Measurements from ENCODE around the gene RUNX1.

Gene RUNX1

DNA sequence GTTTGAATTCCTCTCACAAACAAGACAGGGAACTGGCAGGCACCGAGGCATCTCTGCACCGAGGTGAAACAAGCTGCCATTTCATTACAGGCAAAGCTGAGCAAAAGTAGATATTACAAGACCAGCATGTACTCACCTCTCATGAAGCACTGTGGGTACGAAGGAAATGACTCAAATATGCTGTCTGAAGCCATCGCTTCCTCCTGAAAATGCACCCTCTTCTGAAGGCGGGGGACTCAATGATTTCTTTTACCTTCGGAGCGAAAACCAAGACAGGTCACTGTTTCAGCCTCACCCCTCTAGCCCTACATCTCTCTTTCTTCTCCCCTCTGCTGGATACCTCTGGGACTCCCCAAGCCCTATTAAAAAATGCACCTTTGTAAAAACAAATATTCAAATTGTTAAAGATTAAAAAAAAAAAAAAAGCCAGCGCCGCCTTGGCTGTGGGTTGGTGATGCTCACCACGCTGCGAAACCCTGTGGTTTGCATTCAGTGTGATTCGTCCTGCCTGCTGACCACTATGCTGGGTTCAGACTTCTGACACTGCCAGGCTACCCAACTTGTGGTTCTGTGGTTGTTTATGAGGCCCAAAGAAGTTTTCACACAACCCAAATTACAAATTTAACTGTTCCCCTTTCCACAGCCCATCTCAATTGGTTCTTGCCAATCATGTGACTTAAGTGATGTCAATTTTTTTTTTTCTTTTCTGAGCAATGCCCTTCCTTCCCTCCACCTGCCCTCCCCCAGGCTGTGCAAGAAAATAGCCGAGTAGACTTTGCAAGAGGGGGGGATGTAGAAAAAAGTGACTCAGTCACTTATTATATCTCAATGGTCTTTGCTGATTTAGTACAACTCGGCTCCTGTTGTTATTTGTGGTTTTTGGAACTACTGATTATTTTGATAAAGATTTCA is at the start of gene RUNX1:
Gene RUNX1 (minus strand): TSS at position 597 of the 912 bp plus-strand sequence.
- peak; percentile 52 for DNase-seq

DNA sequence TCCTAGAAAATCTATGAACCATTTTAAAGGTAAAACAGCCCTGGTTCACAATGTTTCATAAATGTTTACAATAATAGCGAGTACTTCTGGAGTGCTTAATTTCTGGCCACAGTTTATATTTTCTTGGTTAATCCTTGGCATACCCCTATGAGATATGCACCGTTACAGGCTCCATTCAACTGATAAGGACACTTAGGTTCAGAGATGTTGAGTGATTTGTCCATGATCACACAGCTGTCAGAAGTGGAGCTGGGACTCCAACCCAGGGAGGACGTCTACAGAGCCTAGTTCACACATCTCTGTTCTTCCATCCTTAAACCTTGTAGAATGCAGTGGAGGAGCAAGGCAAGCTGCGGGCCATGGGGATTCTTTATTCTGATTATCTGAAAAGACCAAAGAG is 48.4 kb upstream of the RUNX1 start:
- DNase-seq = no peak

DNA sequence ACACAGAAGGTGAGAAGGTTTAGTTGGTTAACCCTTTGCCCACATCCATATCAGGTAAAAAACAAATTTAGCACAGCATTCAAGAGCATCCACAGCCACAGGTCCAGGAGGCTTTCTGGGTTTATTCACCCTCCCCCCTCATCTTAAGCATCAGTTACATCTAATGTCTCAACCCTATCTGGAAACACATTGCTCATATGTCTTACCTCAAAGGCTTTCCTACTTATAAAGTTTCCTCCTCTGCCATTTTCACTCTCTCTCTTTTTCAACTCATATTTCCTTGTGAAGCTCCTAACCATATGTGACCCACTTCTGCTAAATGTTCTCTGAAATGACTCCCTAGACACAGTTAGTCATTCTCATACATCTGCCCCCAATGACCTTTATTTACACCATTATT is 47.9 kb upstream of the RUNX1 start:
- no peak for DNase-seq

DNA sequence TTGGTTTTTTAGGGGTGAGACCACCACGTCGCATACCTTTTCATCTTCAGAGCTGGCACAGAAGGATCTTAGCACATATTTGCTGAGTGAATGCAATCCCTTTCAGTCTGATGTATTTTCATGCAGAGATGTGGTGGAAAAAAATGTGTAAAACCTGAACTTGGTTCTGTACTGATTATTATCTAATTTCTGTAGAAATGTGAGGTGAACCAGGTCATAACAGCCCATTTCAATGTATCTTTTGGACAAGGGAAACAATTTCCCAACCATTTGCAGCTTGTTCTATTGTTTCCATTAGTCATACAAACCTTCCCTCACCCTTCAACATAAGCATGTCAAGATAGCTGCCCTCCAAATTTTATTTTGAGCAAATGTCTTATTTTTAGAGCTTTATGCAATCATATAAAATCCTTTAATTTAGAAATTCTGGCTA is 46.8 kb upstream of the RUNX1 start:
- no peak for DNase-seq

GRCh38 chr21:35093514-35093913 is 44.4 kb upstream of the RUNX1 start:
- no peak for DNase-seq

- no peak for DNase-seq
These were observed 42.4 kb upstream of the RUNX1 start for GRCh38 chr21:35091496-35091895.

DNA sequence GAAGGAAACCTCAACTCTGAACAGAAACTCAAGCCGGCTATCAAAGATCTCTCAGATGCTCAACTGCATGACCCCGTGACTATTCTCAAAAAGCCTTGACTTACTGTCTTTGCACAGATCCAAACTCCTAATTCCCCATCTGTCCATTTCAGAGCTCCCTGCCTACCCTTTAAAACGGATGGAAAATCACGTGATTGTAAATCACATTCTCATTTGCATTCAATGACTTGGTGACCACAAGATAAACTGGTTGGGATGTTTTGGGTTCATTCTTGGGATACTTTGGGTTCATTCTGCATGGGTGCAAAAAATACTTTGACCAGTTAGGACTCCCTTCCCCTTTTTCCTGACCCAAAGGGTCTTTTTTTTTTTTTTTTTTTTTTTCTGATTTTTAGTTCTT is 41.3 kb upstream of the RUNX1 start:
- DNase-seq = no peak

DNA sequence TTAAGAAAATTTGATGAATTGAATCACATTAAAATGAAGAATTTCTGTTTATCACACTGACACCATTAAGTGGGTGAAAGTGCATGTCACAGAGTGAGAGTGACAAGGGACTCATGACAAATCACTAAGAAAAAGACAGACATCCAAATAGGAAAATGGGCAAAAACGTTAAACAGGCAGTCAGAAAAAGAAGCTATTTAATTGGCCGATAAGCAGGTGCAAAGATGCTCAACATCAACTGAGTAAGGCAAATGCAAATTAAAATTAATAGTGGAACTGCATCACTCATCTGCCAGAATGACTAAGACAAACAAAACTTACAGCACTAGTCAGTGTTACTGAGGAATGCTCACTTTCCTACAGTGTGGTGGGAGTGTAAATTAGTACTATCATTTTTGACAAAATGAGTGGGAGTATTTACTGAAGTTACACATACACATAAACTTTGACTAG is 39.2 kb upstream of the RUNX1 start:
- DNase-seq = no peak

GRCh38 chr21:35086357-35086756 is 37.3 kb upstream of the RUNX1 start:
- no peak for DNase-seq

- no peak for DNase-seq
These were observed 35.8 kb upstream of the RUNX1 start for GRCh38 chr21:35084869-35085268.

DNA sequence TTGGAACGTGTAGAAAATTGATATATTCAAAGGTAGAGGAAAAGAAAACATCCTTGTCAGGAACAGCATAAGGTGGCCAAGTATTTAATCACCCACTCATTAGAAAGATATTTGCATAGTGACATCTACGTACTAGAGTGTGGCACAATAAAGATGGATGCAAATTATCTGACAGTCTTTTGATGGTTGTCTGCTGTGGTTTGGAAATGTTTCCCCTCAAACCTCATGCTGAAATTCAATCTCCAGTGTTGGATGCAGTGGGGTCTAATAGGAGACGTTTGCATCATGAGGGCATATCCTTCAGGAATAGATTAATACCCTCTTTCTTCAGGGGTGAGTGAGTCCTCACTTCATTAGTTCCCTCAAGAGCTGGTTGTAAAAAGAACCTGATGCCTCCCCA is 34.1 kb upstream of the RUNX1 start:
- no peak for DNase-seq

- DNase-seq = no peak
These were observed 32.8 kb upstream of the RUNX1 start for GRCh38 chr21:35081861-35082260.

- DNase-seq = no peak
These were observed 30.1 kb upstream of the RUNX1 start for GRCh38 chr21:35079181-35079580.

DNA sequence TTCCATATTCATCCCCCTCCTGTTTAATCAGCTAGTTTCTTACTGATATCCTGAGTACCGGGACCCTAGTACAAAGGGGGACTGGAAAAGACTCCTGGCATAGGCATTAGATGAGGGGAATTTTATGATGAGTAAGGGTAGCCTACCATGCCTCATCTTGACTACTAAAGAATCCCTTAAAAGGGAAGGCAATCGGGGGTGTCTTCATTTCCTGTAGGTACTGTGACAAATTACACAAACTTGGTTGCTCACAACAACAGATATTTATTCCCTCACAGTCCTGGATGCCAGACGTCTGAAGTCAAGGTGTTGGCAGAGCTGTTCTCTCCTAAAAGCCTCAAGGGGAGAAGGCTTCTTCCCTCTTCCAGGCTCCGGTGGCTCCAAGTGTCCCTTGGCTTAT is 28.9 kb upstream of the RUNX1 start:
- no peak for DNase-seq

GRCh38 chr21:35077466-35077865 is 28.4 kb upstream of the RUNX1 start:
- DNase-seq = no peak

DNA sequence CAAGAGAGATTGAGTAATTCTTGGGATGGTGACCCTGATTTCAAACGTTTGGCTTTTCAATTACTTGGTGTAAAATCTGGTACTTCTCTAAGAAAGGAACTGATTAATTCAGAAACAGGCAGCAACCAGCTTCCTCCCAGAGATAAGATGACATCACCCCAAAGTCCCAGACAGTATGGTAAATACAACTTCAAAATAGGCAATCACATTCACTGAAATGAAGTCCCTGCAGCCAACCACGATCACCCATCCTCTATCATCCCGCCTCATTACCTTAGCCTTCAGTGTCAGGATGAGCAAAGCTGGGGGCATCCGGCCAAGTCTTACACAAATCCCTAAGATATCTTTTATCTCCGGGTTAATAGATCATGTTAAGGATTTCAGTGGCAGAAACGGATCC is 26.4 kb upstream of the RUNX1 start:
- DNase-seq = no peak

- no peak for DNase-seq
These were observed 23.9 kb upstream of the RUNX1 start for GRCh38 chr21:35072960-35073359.

- DNase-seq = no peak
These were observed 23.5 kb upstream of the RUNX1 start for GRCh38 chr21:35072557-35072956.

DNA sequence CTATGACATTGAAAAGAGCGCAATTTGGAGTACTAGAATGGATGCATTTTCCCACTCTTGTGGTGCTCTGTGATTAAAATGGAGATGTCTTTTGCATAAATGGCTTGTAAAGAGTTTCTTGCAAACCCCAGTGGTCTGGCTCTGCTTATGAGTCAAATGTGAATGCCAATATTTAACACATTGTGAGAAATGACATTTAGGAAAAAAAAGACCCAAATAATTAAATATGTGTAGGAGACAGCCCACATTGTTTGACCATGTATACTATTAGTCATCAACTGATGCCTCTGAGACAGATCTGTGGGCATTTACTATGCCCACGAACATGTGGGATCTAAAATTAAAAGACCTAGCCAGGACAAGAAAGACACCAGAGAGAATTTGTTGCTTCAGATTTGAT is 22.2 kb upstream of the RUNX1 start:
- no peak for DNase-seq

DNA sequence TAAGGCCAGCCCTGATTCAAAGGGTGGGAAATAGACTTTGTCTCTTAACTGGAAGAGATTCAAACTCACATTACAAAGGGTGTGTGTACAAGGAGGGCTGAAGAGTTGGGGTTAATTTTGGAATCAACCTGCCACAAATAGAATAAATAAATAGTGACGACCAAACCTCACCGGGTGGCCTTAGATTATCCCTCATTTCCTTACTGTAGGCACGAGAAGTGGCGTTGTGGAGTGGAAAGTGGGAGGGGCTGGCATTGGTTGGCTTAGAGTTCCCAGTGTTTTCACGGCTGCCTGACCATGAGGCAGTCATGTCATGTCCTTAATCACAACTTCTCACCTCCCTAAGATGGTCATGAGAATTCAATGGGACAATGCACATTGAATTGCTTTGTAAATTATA is 21.3 kb upstream of the RUNX1 start:
- DNase-seq = no peak

- DNase-seq = no peak
These were observed 17.7 kb upstream of the RUNX1 start for GRCh38 chr21:35066824-35067223.

DNA sequence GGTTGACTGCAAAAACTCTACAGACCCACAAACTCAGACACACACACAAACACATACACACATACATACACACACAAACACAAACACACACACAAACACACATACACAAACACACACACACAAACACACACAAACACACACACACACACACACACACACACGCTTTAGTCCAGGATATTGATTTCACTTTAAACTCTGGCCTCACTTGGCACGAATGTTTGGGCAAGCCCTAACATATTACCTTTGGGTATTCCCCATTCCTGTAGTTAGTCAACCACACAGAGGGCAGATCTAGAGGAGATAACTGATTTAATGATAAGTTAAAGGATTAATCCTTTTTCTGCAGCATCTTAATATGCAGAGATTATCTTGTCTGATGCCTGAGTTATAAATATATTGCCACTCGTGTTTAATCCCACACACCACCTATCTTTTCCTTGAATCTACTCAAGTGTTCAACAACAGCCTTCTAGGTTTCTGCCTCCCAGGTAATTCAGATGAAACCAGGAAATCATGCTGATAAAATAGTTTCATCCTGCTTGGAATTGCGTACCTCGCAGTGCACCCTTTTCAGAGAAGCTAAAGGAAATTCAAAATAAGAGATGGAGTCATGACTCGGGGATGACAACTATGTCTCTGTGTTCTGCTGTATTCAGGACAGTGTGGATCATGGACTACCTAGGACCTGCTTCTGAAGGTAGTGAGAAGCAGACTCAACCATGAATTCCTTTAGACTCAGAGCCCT is 14.5 kb upstream of the RUNX1 start:
- no peak for DNase-seq

GRCh38 chr21:35062016-35062415 is 12.9 kb upstream of the RUNX1 start:
- no peak for DNase-seq

- DNase-seq = no peak
These were observed 10.6 kb upstream of the RUNX1 start for GRCh38 chr21:35059742-35060141.
